Activated naive CD8-positive, alpha-beta T cell treated with anti-CD3 and anti-CD28 coated beads for 36 hours (primary cell): ENCODE measurements around the gene RAI1. TPM values are rescaled to one million over a fixed set of nuclear protein-coding genes. Genes with fewer than 3 reads are reported as not detected.

Experiments used
- DNase-seq: peaks from one replicate; pipeline ENCODE4 v3.0.0; 2021
- H3K27ac Mint-ChIP-seq: one replicate; pipeline ENCODE4 v1.8.0; 2022; ENCODE audit warnings: mild to moderate bottlenecking, moderate library complexity, mixed read lengths
- H3K27me3 Mint-ChIP-seq: one replicate; pipeline ENCODE4 v1.8.0; 2022; ENCODE audit warnings: mild to moderate bottlenecking, mixed read lengths
- H3K36me3 Mint-ChIP-seq: one replicate; pipeline ENCODE4 v1.8.0; 2021; ENCODE audit warnings: mild to moderate bottlenecking, mixed read lengths
- H3K4me1 Mint-ChIP-seq: one replicate; pipeline ENCODE4 v1.8.0; 2021; ENCODE audit warnings: mixed read lengths
- H3K4me3 Mint-ChIP-seq: one replicate; pipeline ENCODE4 v1.8.0; 2022; ENCODE audit warnings: mild to moderate bottlenecking, moderate library complexity, mixed read lengths
- H3K9me3 Mint-ChIP-seq: one replicate; pipeline ENCODE4 v1.8.0; 2022; ENCODE audit warnings: mixed read lengths
- total RNA-seq, 2 experiments: library from RNA; stranded (reverse); gene quantifications; one replicate each; pipeline ENCODE4 v1.2.3, GENCODE V29; 2021

Gene RAI1
- total RNA-seq, 2 experiments from 2014 or later = 19.6 to 21.1 TPM

GRCh38 chr17:17745476-17746455, 64.5 kb downstream of the RAI1 start:
- no peak for DNase-seq
- H3K4me3 Mint-ChIP-seq = no peak overlapping the region
- H3K36me3 Mint-ChIP-seq = peaks cover 1% of the 10 kb centered on the region
- H3K9me3 Mint-ChIP-seq = no peaks in the 10 kb centered on the region
- no peaks in the 10 kb centered on the region for H3K27me3 Mint-ChIP-seq
- no peak overlapping the region for H3K27ac Mint-ChIP-seq
- peaks cover 30% of the 10 kb centered on the region for H3K4me1 Mint-ChIP-seq

GRCh38 chr17:17748179-17748578, 66.9 kb downstream of the RAI1 start:
- H3K27ac Mint-ChIP-seq = peak overlapping the region; percentile 35
- no peaks in the 10 kb centered on the region for H3K9me3 Mint-ChIP-seq
- H3K4me1 Mint-ChIP-seq = peaks cover 40% of the 10 kb centered on the region
- no peak for DNase-seq
- H3K27me3 Mint-ChIP-seq = no peaks in the 10 kb centered on the region
- peaks cover 4% of the 10 kb centered on the region for H3K36me3 Mint-ChIP-seq
- H3K4me3 Mint-ChIP-seq = no peak overlapping the region

- H3K36me3 Mint-ChIP-seq = peaks cover 4% of the 10 kb centered on the region
- no peak overlapping the region for H3K4me3 Mint-ChIP-seq
- peaks cover 45% of the 10 kb centered on the region for H3K4me1 Mint-ChIP-seq
- H3K27me3 Mint-ChIP-seq = no peaks in the 10 kb centered on the region
- no peaks in the 10 kb centered on the region for H3K9me3 Mint-ChIP-seq
- peak overlapping the region; percentile 96 for H3K27ac Mint-ChIP-seq
- DNase-seq = no peak
Measured at GRCh38 chr17:17748604-17749003, 67.3 kb downstream of the RAI1 start.

GRCh38 chr17:17749025-17749772, 67.9 kb downstream of the RAI1 start:
- no peak for DNase-seq
- peak overlapping the region; percentile 96 for H3K27ac Mint-ChIP-seq
- H3K36me3 Mint-ChIP-seq = peaks cover 4% of the 10 kb centered on the region
- H3K27me3 Mint-ChIP-seq = no peaks in the 10 kb centered on the region
- peaks cover 49% of the 10 kb centered on the region for H3K4me1 Mint-ChIP-seq
- H3K4me3 Mint-ChIP-seq = peak overlapping the region; percentile 68
- H3K9me3 Mint-ChIP-seq = no peaks in the 10 kb centered on the region

- peak overlapping the region; percentile 96 for H3K27ac Mint-ChIP-seq
- peak; percentile 59 for DNase-seq
- no peaks in the 10 kb centered on the region for H3K9me3 Mint-ChIP-seq
- H3K27me3 Mint-ChIP-seq = no peaks in the 10 kb centered on the region
- peak overlapping the region; percentile 68 for H3K4me3 Mint-ChIP-seq
- peaks cover 4% of the 10 kb centered on the region for H3K36me3 Mint-ChIP-seq
- peaks cover 50% of the 10 kb centered on the region for H3K4me1 Mint-ChIP-seq
Measured at GRCh38 chr17:17749921-17750320, 68.7 kb downstream of the RAI1 start.

- peaks cover 56% of the 10 kb centered on the region for H3K4me1 Mint-ChIP-seq
- H3K4me3 Mint-ChIP-seq = peak overlapping the region; percentile 78
- H3K36me3 Mint-ChIP-seq = peaks cover 4% of the 10 kb centered on the region
- H3K9me3 Mint-ChIP-seq = no peaks in the 10 kb centered on the region
- peak; percentile 57 for DNase-seq
- H3K27ac Mint-ChIP-seq = peak overlapping the region; percentile 96
- no peaks in the 10 kb centered on the region for H3K27me3 Mint-ChIP-seq
Measured at GRCh38 chr17:17750881-17751280, 69.6 kb downstream of the RAI1 start.

GRCh38 chr17:17751489-17752088, 70.3 kb downstream of the RAI1 start:
- no peaks in the 10 kb centered on the region for H3K27me3 Mint-ChIP-seq
- DNase-seq = no peak

GRCh38 chr17:17752089-17752820, 71.0 kb downstream of the RAI1 start:
- peak; percentile 97 for DNase-seq
- Mint-ChIP-seq H3K4me1 (peaks cover 65% of the 10 kb centered on the region), H3K9me3 (no peaks in the 10 kb centered on the region), H3K4me3 (peak overlapping the region; percentile 95), H3K27ac (peak overlapping the region; percentile 99), H3K27me3 (no peaks in the 10 kb centered on the region), H3K36me3 (peaks cover 4% of the 10 kb centered on the region)

More at GRCh38 chr17:17751489-17752088, 70.3 kb downstream of the RAI1 start:
- Mint-ChIP-seq H3K4me3 (peak overlapping the region; percentile 78), H3K4me1 (peaks cover 59% of the 10 kb centered on the region), H3K27ac (peak overlapping the region; percentile 96), H3K36me3 (peaks cover 4% of the 10 kb centered on the region), H3K9me3 (no peaks in the 10 kb centered on the region)

- peaks cover 4% of the 10 kb centered on the region for H3K36me3 Mint-ChIP-seq
- peaks cover 68% of the 10 kb centered on the region for H3K4me1 Mint-ChIP-seq
- DNase-seq = no peak
Measured at GRCh38 chr17:17752821-17753321, 71.6 kb downstream of the RAI1 start.

GRCh38 chr17:17754719-17755686, 73.7 kb downstream of the RAI1 start:
- no peak overlapping the region for H3K4me3 Mint-ChIP-seq
- H3K9me3 Mint-ChIP-seq = no peaks in the 10 kb centered on the region
- H3K27me3 Mint-ChIP-seq = no peaks in the 10 kb centered on the region
- no peak for DNase-seq
- peaks cover 4% of the 10 kb centered on the region for H3K36me3 Mint-ChIP-seq
- peak overlapping the region; percentile 25 for H3K27ac Mint-ChIP-seq
- peaks cover 66% of the 10 kb centered on the region for H3K4me1 Mint-ChIP-seq

More at GRCh38 chr17:17752821-17753321, 71.6 kb downstream of the RAI1 start:
- H3K27me3 Mint-ChIP-seq = no peaks in the 10 kb centered on the region
- peak overlapping the region; percentile 95 for H3K4me3 Mint-ChIP-seq
- peak overlapping the region; percentile 99 for H3K27ac Mint-ChIP-seq
- no peaks in the 10 kb centered on the region for H3K9me3 Mint-ChIP-seq

GRCh38 chr17:17755715-17756114, 74.5 kb downstream of the RAI1 start:
- DNase-seq = no peak
- no peaks in the 10 kb centered on the region for H3K9me3 Mint-ChIP-seq
- H3K4me3 Mint-ChIP-seq = no peak overlapping the region
- H3K27ac Mint-ChIP-seq = peak overlapping the region; percentile 38
- peaks cover 60% of the 10 kb centered on the region for H3K4me1 Mint-ChIP-seq
- peaks cover 3% of the 10 kb centered on the region for H3K36me3 Mint-ChIP-seq
- no peaks in the 10 kb centered on the region for H3K27me3 Mint-ChIP-seq

GRCh38 chr17:17757391-17757791, 76.1 kb downstream of the RAI1 start:
- Mint-ChIP-seq H3K9me3 (no peaks in the 10 kb centered on the region), H3K27me3 (no peaks in the 10 kb centered on the region), H3K36me3 (peaks cover 2% of the 10 kb centered on the region), H3K4me3 (peak overlapping the region; percentile 45), H3K4me1 (peaks cover 48% of the 10 kb centered on the region), H3K27ac (peak overlapping the region; percentile 86)
- peak; percentile 50 for DNase-seq
